Fibroblast of skin of left biceps (primary cell): Measurements from ENCODE around the gene RNF4.
"Not testable (repeated sequence)": the region's sequence is repeated elsewhere in the genome, so short reads cannot be mapped to it uniquely, and the experiment has no call there.

Source experiments
- DNase-seq, 2 experiments: peaks; one replicate each; pipeline ENCODE4 v3.0.0-alpha.2; 2013; ENCODE audit warnings: low read depth in 2 of 2

RNF4 gene

DNA sequence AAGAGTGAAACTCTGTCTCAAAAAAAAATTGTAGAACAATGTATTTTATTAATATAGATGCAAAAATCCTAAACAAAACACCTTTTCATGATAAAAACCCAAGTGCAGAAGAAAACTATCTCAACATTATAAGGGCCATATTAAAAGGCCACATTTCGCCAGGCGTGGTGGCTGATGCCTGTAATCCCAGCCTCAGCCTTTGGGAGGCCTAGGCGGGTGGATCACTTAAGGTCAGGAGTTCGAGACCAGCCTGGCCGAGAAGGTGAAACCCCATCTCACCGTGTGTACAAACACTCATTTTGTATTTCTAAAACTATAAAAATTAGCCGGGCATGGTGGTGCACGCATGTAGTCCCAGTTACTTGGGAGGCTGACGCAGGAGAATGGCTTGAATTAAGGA lies 57.7 kb downstream of the RNF4 start:
- no peak for DNase-seq

DNA sequence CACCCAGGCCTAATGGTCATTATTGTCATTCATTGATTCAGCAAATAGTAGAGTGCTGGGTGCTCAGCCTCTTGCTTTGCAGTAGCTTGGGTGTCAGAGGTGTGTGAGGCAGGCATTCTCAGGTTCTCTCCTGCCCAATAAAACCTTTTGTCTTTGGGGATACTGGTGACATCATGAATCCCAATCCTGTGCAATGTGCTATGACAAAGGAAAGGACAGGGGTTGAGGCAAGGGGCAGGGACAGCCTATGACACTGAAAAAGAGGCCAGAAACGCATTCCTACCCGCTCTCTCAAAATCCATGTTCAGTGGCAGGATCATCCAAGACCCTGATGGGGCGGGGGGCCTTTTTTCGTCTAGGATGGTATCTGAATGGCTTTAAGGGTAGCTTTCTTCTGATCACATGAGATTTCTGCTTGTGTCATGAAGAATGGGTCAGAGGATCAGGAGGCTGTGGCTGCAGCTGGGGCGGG lies 66.0 kb downstream of the RNF4 start:
- no peak for DNase-seq

DNA sequence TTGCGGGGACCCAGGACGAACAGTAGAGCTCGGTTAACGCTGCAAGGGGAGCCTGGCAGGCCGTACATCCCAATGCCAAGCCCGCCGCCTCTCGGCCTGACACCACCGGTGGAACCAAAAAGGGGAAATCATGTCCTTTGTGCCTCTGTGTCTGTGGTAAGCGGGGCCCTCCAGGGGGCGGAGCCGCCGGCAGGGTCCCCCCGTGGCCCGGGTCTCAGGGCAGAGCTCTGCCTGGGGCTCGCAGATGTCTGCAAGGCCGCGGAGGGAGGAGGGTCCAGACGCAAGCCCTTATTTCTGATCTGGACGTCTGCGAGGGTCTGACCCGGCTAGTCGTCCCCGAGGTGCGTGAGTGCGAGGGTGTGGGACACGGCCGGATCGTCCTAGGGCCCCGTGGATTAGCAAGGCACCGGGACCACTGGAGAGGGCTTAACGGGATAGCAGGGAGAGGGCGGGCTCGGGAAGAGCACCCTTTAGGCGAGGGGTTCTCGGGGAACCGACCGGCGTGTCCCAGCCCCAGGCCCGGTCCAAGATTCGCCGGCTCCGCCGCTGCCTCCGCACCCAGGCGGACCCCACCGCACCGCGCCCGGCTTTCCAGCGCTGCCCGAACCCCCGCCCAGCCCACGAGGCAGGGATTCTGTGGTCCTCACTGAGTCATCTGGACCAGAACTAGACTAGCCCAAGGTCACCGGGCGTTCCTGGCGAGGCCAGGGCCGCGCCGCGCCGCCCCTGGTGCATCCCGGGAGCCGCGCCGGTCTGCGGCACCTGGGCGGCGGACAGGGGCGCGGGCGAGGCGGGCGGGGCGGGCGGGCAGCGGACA lies 66.7 kb downstream of the RNF4 start:
- no peak for DNase-seq

DNA sequence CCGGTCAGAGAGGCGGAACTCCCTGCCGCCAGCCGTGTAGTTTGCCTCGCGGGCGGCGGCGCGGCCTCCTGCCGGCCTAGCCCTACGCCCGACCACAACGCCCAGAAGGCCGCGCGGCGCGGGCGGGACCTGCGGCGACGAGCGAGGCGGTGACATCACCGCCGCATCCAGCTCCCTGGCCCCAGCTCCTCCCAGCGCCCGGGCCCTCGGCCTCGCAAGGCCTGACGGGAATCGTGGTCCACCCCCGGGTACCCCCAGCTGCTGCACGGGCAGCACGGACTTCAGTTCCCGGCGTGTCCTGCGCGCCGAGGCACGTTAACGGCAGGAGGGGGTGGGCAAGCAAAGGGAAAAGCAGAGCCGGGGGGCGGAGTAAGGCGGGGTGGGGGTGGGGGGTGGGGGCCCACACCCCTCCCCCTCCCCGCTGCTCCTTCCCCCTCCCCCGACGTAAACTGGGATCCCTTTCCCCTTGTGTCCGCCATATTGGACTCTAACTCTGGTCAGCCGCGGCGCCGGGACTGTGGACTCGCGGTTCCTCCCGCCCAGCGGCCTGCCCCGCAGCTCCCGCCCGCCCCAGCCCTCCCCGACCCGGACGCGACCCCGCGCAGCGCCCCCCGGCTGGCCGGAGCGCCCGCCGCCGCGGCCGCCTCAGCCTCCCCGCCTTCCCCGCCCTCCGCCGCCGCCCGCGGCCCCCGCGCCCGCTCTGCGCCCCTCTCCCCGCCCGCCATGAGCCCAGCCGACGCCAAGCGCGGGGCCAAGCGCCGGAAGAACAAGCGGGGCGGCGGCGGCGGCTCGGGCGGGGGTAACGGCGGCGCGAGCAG lies 67.5 kb downstream of the RNF4 start, which contains the start of gene FAM193A:
TSS of gene FAM193A (plus strand) at position 455 of the 818 bp plus-strand sequence. CDS start at position 724, 269 bp downstream.
- peak; percentile 99 for DNase-seq

DNA sequence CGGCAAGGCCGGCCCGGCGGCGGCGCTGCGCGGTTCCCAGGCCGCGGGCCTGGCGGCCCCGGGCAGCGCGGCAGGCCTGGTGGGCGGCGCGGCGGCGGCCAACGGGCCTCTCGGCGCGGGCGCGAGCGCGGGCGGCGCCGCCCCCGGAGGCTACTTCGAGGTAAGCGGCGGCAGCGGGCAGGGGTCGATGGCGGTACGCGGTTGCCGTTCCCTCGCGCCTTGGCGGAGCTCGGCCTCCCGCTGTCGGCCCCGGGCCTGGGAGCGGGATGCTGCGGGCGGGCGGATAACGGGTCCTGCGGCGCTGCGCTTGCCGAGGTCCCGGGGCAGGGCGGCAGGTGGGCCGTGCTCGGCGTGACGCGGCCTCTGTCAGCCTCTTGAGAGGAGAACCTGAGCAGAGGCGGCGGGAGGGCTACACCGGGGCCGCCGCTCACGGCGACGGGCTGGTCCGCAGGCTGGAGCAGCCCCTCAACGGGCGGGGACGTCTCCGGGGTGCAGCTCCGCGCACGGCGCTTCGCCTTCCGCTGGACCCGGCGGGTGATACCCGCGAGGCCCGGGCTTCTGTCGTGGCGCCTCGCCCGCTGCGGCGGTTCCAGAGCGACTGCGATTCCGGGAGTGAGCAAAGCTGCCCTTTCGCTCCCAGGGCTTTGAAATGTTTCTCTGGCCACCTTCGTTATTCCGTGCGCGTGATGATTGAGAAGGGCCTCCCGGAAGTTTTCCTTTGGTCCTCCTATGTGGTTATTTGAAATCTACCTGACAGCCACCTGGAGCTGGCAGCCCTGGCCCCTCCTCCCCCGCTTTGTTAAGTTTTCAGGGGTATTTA lies 68.3 kb downstream of the RNF4 start:
- DNase-seq, result no peak

DNA sequence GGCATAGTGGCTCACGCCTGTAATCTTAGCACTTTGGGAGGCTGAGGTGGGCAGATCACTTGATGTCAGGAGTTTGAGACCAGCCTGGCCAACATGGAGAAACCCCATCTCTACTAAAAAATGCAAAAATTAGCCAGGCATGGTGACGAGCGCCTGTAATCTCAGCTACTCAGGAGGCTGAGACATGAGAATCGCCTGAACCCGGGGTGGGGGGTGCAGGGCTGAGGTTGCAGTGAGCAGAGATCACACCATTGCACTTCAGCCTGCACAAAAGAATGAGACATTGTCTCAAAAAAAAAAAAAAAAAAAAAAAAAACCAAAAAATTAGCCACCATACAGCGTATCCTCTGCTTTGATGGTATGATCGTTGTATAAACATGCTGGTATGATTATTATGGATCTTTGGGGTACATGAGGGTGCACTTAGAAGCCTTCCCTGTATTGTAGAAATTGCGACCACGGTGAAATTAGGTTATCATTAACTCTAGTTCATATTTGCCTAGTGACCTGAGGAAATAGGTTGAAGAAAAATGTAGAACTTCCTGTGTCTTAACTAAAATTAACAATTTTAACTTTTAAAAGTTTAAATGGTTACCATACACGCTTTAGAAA lies 74.8 kb downstream of the RNF4 start:
- not testable (repeated sequence) for DNase-seq

DNA sequence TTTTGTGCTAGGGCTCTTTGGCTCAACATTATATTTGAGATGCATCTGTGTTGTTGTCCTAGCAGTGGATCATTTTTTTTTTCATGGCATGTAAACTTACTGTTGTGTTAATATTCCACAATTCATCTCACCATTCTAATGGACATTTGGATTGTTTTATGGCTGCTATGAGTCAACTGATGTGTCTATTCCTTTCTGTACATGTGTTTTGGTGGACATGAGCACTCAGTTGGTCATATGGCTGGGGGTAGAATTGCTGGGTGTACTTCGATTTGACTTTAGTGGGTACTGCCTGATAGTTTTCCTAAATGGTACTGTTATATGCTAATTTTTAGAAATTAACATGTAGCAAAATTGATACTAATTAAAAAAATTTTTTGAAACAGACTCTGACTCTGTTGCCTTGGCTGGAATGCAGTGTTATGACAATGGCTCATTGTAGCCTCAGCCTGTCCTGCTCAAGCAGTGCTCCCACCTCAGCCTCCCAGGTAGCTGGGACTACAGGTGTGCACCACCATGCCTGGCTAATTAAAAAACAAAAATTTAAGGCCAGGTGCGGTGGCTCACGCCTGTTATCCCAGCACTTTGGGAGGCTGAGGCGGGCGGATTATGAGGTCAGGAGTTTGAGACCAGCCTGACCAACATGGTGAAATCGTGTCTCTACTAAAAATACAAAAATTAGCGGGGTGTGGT lies 76.6 kb downstream of the RNF4 start:
- DNase-seq, result no peak

DNA sequence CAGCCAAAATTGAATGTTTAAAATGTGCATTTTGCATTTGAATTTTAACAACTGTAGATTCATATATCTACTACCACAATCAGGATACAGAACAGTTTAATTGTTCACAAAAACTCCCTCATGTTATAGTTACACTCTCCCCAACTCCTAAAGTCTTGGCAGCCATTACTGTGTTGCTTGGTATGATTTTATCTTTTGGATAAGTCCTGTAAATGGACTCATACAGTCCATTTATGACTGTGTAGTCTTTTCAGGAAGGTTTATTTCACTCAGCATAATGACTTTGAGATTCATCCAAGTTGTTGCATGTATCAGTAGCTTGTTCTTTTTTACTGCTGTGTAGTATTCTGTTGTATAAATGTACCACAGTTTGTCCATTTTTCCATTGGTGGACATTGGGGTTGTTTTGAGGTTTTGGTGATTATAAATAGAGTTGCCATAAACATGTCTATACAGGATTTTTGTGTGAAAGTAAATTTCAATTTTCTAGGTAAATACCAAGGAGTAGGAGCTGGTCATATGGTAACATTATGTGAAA lies 77.4 kb downstream of the RNF4 start:
- no peak for DNase-seq

DNA sequence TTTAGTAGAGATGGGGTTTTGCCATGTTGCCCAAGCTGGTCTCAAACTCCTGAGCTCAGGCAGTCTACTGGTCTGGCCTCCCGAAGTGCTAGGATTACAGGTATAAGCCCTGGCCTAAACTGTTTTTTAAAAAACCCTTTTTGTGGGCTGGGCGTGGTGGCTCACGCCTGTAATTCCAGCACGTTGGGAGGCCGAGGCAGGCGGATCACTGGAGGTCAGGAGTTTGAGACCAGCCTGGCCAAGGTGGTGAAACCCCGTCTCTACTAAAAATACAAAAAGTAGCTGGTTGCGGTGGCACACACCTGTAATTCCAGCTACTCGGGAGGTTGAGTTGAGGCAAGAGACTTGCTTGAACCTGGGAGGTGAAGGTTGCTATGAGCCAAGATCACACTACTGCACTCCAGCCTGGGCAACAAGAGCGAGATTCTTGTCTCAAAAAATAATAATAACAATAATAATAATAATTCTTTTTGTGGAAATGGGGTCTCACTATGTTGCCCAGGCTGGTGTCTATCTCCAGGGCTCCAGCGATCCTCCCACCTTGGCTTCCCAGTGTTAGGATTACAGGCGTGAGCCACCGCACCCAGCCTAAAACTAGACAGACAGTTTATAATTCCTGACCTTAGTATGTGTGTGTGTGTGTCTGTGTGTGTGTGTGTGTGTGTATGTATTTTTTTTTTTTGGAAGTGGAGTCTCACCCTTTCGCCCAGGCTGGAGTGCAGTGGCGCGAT lies 78.2 kb downstream of the RNF4 start:
- DNase-seq, result not testable (repeated sequence)

DNA sequence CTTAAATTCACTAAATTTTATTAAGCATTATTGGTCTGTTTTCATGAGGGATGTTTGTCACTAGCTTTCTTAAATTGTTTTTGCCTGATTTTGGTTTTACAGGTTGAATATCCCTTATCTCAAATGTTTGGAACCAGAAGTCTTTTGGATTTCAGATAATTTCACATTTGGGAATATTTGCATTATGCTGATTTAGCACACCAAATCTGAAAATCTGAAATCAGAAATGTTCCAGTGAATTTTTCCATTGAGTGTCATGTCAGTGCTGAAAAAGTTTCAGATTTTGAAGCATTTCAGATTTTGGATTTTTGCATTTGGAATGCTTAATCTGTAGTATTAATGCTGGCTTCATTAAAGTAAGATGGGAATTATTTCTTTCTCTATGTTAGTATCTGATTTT lies 82.2 kb downstream of the RNF4 start:
- DNase-seq, result no peak

DNA sequence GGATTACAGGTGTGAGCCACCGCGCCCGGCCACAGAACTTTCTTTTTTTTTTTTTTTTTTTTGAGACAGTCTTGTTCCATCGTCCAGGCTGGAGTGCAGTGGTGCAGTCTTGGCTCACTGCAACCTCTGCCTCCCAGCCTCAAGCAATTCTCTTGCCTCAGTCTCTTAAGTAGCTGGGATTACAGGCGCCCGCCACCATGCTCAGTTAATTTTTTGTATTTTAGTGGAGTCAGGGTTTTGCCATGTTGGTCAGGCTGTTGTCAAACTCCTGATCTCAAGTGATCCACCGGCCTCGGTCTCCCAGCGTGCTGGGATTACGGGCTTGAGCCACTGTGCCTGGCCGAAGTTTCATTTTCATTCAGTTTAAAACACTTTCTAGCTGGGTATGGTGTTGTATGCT lies 83.9 kb downstream of the RNF4 start:
- no peak for DNase-seq

DNA sequence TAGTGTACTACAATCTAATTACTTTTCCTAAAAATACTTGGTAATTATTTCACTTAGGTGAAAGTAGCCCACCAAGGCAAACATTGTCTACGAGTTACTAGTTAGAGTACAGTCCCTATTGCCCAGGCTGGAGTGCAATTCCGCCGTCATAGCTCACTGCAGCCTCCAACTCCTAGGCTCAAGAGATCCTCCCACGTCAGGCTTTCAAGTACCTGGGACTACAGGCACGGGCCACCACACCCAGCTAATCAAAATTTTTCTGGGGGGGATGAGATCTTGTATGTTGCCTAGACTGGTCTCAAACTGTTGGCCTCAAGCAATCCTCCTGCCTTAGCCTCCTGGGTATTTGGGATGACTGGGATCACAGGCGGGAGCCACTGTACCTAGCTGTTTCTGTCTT lies 89.4 kb downstream of the RNF4 start:
- DNase-seq, result no peak

DNA sequence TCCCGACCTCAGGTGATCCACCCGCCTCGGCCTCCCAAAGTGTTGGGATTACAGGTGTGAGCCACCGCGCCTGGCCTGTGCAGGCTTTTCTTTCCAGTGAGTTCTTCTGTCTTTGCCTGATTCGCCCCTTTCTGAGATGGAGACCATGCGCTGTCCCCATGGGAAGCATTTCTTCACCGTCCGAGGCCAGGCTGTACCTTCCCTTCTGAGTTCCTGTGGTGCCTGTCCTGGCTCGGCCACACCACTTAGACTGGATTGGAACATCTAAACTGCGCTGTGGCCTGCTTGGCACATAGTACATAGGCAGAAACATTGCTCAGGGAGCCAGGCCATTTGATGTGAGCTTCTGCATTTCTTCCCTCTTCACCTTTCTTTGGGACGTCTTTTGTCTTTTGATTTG lies 91.3 kb downstream of the RNF4 start:
- DNase-seq, result no peak
